GM19193 (cell line): ENCODE measurements around the gene KRT8.
"Not testable (repeated sequence)": the region's sequence is repeated elsewhere in the genome, so short reads cannot be mapped to it uniquely, and the experiment has no call there.

Source experiments
- POLR2A ChIP-seq: IDR thresholded peaks from 4 replicates; pipeline ENCODE4 v1.6.1; 2011; ENCODE audit not compliant: insufficient read depth, insufficient read length; ENCODE audit errors: extremely low read depth

KRT8 gene

DNA sequence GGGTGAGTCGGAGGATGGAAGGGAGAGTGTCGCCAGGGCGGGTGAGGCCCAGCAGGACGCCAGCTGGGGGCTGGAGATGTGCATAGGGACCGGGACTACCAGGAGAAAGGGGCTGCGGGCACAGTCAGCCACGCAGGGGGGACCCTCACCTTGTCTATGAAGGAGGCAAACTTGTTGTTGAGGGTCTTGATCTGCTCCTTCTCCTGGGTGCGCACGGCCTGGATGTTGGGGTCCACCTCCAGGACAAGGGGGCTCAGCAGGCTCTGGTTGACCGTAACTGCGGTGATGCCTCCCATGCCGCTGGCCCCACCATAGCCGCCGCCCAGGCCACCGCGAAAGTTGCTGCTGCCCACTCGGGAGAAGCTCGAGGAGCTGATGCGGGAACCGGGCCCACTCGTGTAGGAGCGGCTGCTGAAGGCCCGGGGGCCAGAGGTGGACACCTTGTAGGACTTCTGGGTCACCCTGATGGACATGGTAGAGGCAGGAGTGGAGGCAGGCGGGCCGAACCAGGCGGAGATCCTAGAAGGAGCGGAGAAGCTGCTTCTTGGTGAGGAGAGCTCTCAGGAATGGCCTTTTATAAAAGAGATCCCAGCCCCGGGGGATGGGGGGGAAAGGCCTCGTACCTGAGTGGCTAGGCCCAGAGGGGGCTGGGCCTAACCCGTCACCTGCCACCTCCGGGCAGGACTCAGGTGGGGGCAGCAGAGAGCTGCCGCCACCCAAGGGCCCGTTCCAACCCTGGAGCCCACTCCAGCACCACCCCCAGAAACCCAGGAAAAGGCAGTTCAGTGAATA, at the start of gene KRT8:
TSS of gene KRT8 (minus strand) at position 568 of the 792 bp plus-strand sequence. CDS start at position 473, 95 bp downstream.
- not testable (repeated sequence) for TF ChIP-seq POLR2A

DNA sequence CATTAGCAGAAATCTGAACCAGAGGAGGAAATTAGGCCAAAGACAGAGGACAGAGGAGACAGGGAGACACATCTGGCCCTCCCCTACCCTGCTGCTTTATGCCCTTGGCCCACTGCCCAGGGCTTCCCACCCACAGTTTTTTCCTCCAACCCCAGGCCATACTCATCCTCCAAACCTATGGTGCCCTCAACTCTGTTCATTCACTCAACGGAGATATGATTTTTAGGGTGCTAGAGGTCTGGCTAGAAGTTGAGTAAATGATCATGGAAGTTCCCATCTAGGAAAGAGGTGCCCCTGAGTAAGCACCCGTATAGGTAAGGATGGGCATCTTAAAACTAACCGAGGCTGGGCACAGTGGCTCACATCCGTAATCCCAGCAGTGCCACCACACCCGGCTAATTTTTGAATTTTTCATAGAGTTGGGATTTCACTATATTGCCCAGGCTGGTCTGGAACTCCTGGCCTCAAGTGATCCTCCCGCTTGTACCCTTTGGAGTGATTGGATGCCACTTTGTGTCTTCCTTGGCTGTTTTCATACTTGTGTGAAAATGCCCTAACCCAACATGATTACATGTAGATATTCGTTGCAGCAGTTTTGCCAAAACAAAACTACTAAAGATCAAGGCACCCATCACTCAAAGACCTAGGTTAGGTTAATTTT, 48.4 kb upstream of the KRT8 start:
- no peak for TF ChIP-seq POLR2A

DNA sequence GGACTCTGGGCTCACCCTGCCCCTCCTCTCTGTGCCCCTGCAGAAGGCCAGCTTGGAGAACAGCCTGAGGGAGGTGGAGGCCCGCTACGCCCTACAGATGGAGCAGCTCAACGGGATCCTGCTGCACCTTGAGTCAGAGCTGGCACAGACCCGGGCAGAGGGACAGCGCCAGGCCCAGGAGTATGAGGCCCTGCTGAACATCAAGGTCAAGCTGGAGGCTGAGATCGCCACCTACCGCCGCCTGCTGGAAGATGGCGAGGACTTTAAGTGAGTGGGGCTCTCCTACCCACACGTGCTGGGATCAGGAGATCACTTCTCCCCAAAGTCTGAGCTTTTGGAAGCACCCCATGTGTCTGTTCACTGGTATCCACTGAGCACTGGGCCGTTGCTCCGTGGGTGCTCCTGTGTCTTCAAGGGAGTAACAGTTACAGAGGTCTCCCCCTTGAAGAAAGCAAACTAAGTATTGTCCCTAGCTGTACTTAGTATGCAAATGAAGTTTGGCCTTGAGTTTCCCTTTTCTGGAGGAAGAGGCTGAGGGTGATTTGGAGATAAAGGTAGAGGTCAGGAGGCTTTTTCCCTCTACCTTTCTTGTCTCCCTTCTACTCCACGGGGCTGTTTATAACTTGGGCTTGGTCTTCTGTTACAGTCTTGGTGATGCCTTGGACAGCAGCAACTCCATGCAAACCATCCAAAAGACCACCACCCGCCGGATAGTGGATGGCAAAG, 47.4 kb upstream of the KRT8 start:
- TF ChIP-seq POLR2A = no peak

DNA sequence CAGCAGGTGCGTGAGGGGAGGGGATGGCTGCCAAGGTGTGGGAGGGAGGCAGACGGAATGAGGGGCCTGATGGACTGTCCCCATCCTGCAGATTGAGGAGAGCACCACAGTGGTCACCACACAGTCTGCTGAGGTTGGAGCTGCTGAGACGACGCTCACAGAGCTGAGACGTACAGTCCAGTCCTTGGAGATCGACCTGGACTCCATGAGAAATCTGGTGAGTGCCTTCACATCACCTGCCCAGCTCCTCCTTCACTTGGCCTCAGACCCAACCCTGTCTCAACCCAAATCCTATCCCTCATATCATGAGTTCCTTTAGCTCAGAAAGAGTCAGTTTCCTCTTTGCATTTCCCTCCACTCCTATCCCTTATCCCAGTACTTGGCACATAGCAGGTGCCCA, 46.8 kb upstream of the KRT8 start:
- TF ChIP-seq POLR2A = no peak

DNA sequence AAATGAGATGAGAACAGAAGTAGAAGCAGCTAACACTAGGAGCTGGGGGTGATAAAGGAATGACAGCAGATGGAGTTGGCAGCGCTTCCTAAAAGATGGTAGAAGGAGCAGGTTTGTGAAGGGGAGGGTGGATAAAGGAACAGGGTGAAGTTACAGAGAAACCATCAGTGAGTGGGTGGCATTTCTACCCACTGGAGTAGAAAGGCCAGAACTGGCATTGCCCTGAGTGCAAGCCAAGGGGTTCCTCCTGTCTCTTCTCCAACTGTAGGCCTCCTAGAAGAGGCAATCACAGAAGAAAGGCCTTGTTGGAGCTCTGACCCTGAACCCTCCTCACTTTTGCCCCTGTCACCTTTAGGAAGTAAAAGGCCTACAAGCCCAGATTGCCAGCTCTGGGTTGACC, 46.2 kb upstream of the KRT8 start:
- TF ChIP-seq POLR2A = no peak

DNA sequence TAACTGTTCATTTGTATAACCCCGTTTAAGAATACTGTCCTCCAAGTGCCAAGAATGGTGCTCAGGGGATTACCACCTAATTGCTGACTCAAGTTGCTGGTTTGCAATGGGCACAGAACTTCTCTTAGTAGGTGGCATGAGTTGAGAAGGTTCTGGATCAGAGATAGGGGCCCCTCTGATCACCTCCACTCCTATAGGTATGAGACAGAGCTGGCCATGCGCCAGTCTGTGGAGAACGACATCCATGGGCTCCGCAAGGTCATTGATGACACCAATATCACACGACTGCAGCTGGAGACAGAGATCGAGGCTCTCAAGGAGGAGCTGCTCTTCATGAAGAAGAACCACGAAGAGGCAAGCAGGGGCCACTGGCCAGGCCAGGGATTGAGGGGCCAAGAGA, 45.7 kb upstream of the KRT8 start:
- TF ChIP-seq POLR2A = no peak

DNA sequence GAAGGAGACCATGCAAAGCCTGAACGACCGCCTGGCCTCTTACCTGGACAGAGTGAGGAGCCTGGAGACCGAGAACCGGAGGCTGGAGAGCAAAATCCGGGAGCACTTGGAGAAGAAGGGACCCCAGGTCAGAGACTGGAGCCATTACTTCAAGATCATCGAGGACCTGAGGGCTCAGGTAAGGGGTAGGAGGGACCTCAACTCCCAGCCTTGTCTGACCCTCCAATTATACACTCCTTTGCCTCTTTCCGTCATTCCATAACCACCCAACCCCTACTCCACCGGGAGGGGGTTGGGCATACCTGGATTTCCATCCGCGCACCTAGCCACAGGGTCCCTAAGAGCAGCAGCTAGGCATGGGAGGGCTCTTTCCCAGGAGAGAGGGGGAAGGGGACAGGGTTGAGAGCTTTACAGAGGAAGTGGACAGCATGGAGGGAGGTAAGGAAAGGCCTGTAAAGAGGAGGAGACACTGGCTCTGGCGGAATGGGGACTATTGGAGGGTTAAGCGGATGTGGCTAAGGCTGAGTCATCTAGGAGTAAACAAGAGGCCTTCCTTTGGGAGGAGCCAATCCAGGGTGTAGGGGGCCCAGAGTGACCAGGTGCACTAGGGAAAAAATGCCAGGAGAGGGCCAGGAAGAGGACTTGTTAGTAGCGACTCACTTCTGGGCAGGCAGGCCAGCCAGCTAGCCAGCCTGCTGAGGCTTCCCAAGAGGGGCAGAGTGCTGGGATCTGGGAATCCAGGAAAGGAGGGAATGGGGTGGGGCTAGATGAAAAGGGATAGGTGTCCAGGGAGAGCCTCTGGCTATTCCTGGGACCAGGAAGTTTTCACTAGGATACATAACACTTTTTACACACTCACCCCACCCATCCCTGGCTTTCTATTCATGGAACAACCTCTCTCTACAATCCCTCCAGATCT, 44.8 kb upstream of the KRT8 start:
- no peak for TF ChIP-seq POLR2A

DNA sequence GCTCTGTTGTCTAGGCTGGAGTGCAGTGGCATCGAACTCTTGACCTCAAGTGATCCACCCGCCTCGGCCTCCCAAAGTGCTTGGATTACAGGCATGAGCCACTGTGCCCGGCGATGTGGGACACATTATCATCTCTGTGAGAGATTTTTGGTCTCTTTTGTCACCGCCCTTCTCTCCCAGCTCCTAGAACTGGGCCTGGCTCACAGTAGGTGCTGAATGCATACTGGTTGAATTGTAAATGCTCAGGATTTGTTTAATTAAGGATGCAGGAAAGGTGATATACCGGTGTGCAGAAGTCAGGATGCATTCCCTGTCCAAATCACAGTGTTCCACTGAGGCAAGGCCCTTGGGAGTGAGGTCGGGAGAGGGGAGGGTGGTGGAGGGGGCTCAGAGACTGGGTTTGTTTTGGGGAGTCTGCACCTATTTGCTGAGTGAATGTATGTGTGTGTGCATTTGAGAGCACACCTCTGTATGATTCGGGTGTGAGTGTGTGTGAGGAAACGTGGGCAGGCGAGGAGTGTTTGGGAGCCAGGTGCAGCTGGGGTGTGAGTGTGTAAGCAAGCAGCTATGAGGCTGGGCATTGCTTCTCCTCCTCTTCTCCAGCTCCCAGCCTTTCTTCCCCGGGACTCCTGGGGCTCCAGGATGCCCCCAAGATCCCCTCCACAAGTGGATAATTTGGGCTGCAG, 43.0 kb upstream of the KRT8 start:
- TF ChIP-seq POLR2A = no peak

DNA sequence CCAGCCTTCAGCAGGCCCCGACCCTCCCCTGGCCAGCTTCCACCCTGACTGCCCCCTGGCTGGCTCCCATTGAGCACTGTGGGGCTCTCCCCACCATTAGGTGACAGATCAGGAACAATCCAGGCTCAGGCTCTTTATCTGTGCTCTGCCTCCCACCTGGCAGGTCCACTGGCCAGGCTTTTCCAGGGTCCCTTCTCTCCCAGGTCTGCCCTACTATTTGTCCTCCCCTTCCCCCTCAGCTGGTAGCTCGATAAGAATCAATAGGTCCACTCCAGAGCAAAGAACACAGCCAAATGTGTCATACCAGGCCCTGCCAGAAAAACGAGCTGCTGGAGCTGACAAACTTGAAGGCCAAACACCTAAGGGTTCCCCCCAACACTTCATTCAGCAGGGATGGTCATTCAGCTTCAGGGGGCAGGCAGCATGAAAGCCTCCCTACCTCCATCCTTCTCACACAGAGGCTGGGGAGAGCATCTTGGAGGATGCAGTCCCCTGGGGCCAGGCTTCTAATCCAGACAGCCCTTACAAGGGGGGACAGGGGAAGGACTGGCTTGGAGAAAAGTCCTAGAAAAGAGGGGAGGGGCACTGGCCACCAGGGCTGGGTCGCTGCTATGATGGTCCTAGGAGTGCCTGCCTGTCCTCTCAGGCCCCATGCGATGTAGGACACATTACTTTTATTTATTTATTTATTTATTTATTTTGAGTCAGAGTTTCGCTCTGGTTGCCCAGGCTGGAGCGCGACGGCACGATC, 42.1 kb upstream of the KRT8 start:
- no peak for TF ChIP-seq POLR2A

DNA sequence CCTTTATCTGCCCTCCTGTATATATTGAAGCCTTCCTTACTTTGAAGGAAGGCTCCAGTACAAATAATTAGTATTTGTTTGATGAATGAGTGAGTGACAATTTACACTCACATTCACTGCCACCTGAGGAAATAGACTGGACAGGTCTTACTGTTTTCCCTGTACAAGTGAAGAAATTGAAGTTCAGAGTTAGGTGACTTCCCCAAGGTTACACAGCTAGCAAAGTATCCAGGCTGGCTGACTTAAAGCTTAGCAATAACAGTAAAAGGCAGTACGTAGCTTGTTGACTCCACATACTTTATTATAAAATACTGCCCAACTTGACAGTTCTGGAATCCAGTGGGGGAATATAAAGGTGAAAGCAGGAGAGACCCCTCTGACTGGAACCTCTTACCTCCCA, 41.5 kb upstream of the KRT8 start:
- no peak for TF ChIP-seq POLR2A

DNA sequence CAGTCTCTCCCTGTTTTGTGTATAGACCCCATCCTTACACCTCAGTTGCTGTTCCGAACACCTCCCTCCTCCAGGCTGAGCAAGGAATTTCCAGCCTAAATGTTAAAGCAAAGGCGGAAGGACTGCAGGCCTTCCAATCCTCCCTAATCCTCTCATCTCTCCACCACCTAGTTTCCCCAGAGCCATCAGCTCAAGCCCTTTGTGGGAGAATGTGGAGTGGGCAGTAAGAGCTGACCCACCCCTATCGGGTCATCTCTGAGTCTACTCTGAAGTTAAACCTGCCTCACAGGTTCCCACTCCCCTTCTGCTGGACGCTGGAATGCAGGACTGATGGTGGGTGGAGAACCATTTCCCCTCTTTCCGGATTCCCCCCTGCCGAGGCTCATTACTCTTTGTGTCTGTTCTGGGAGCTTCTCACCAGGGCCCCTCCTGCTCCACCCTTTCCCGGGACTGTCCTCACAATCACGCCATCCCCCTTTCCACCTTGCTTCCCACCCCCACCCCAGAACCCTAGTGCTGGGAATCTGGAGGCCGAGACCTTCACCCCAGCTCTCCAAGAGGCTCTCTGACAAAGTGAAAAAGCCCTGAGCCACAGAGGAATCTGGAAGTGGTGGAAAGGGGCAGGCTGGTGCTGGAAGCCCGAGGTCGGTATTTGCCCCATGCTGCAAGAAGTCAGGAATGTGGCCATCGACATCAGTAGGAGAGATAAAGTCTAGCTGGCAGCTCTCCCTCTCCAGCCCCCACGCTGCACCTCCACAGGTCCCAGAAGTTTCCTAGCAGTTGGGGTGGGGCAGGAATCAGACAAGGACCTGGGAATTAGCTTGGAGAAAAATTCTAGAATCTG, 40.7 kb upstream of the KRT8 start:
- no peak for TF ChIP-seq POLR2A

DNA sequence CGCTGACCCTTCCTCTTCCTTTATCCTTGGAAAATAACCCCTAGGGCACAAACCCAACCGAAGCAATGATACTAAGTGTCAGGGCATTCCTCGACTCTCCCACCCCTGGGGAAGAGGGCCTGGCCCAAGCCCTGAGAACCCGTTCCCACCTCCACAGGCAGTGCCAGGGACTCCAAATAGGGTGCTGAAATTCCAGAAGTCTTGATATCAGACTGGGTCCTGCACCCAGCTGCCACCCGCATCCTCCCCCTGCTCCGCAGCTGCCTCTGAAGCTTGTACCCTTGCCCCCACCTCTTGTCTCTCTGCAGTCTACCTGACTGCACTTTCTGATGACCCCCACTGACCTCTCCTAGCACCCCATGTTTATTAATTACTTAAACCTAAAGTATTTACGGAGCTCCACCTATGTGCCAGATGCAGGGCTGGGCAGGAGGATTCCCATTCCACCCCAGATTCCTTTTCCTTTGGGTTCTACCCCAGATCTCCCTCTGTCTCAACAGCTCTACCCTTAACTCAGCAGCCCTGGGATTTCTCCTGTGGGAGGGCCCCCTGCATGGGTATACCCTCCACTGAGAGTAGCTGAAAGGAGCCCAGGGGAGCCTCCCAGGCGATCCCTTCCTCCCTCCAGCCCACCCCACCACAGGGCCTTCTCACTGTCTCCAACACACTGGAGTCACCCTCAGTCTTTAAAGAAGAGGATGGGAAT, 40.0 kb upstream of the KRT8 start:
- TF ChIP-seq POLR2A = no peak
